Activated naive CD8-positive, alpha-beta T cell treated with anti-CD3 and anti-CD28 coated beads, Interleukin-2, amount 50 U/mL, for 16 hours (primary cell): ENCODE data around the gene GNPAT.
"Not testable (repeated sequence)": the region's sequence is repeated elsewhere in the genome, so short reads cannot be mapped to it uniquely, and the experiment has no call there.

ENCODE experiments used
- DNase-seq: peaks from one replicate; pipeline ENCODE4 v3.0.0-alpha.2; 2020; ENCODE audit warnings: low read depth, low spot score

The GNPAT gene

DNA sequence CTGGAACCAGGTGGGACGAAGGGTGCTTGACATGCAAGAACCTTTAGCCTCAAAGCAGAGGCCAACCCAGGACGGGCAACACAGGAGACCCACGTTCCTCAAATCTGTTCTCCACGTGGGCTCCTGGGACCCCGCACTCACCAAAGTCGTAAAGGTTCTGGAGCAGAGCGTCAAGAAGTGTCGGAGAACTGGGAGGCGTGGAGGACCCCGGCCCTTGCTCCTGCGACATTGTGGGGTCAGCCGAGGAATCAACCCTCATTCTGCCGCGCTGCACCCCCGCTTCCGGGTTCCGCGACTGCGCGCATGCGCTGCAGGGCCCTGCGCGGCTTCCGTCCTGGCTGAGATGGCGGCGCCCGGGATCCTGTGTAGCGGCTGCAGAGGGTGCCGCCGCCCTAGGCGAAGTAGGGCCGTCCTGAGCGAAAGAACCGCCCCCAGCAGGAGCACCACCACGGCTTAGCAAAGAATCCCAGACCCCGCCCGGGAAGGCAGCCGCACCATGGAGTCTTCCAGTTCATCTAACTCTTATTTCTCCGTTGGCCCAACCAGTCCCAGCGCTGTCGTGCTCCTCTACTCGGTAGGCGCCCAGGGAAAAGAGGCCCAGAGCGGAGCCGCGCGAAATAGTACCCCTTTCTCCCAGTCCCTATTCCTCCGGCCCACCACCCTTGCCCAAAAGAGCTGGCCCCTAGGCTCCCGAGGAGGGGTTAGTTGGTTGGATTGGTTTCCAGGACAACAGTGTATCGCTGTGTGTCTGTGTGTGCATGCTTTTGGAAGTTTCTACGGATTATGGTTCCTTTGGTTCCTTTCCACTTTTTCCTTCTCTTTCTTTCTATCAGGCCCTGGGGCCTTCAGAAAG lies at the start of gene GNPAT:
Gene GNPAT, plus strand, starts transcription at position 330 of the 853 bp plus-strand sequence. Its CDS starts 167 bp downstream, at position 497.
- peak; percentile 74 for DNase-seq

DNA sequence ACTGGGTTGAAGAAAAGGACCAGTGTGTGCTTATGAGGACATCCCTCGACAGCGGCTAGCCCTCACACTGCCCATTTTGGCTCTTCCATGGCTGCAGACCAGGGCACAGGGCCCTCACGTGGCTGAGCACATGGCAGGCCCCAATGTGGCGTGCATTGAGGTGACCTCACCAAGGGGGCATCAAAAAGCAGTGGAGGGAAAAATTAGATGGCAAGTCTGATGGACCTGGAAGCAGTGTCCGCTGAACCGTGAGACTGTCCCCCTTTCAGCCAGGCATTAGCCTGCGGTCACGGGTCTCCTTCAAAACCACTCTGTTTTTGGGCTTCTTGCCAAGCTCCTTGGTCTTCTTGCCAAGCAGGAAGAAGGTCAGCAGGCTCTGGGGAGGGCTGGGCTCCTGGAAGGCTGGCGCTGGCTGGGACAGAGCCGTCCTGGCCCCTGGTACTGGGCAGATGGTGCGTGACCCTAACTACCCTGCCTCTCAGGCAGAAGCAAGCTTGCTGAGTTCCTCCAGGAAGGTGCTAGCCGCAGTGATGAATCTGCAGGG lies 48.3 kb upstream of the GNPAT start:
- no peak for DNase-seq

DNA sequence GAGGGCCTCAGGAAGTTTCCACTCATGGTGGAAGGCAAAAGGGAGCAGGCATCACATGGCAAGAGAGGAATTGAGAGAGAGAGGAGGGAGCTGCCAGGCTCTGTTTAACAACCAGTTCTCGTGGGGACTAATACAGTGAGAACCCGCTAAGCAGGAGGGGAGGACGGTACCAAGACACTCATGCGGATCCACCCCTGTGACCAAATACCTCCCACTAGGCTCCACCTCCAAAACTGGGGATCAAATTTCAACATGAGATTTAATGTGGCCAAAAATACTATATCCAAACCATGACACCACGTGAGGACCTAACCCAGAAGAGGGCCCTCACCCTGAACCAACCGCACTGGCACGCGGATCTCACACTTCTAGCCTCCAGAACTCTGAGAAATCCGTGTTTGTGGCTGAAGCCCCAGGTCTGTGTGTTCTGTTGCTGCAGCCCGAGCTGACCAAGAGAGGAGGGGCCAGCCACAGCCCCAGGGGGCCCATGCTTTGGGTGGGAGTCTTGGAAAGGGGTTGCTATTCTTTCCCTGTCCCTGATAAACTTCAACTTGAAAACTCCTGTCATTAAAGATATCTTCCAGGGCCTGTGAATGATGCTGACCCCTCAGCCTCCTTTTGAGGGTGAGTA lies 47.2 kb upstream of the GNPAT start:
- no peak for DNase-seq

DNA sequence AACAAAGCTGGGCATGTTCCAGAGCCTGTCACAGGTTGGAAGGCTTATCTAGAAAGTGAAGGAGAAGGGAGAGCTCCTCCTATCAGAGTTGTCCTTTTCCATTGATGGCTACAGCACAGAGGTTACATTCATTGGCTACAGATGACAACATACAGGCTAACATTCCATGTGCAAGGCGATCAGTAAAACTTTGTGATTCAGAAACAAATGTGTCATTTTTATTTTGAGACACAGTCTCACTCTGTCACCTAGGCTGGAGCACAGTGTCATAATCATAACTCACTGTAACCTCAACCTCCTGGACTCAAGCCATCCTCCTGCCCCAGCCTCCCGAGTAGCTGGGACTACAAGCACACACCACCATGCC lies 46.6 kb upstream of the GNPAT start:
- DNase-seq, result no peak

DNA sequence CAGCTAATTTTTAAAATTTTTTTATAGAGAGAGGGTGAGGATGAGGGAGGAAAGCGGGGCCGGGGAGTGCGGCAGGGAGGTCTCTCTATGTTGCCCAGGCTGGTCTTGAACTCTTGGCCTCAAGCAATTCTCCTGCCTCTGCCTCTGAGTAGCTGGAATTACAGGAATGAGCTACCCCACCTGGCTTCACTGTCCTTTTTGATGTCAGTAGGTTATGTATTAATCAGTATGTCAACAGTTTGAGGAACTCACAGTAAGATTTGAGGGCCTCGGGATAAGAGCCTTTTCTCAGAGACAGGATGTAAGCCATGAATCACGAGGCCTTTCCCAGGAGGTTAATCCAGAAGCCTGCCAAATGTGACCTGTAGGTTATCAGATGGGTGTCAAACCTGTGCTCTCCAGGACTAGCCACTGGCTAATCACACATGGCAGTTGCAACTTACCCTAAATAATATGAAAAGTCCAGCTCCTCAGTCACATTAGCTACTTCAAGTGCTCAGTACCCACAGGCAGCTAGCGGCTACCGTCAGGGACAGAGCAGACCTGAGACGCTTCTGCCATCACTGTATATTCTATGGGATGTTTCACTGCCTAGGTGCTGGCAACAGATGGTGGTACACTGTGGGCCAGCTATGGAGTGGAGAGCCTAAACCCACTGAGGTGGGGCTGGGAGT lies 46.0 kb upstream of the GNPAT start:
- no peak for DNase-seq

DNA sequence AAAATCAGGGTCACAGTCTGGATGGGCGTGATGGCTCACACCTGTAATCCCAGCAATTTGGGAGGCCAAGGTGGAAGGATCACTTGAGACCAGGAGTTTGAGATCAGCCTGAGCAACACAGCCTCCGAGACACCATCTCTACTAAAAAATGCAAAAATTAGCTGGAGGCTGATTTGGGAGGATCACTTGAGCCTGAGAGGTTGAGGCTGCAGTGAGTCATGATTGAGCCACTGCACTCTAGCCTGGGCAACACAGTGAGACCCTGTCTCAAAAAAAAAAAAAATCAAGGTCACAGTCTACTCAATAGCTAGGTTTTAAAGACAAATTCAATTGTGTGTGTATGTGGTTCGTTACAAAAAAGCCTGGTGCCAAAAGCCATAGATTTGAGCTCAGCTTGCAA lies 44.7 kb upstream of the GNPAT start:
- DNase-seq, result no peak

DNA sequence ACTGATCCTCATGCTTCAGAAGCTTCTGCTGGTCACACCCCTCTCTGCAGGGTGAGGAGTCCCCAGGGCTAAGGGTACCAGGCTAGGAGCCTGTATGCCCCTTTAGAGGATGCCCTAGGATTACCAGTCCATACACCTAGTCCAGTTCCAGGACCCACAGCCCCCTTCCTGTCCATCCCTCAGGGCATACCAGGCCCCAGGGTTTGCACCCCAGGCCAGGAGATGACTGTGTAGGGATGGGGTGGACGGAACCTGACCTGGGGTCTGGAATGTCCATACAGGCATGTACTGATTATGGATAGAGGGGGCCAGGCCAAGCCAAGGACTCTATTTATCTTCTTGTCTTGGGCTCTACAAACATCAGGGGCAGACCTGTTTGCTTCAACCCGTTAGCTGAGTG lies 44.3 kb upstream of the GNPAT start:
- DNase-seq, result no peak

DNA sequence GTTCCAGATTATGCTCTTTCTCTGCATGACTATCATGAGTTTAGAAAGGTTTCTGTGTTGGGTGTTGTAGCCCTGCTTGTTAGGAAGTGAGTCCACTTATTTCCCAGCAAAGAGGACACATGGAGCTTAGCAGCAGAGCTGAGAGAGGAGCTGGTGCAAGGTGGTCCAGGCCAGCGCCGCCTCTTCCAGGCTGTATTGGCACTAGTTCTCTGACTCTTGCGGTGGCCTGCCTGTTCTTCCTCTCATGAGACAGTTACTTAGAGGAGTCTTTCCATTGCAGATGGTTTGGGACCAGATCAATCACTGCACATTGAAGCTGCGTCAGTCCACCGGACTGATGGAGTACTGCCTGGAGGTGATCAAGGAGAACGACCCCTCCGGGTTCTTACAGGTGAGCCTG lies 41.1 kb upstream of the GNPAT start:
- DNase-seq, result no peak

DNA sequence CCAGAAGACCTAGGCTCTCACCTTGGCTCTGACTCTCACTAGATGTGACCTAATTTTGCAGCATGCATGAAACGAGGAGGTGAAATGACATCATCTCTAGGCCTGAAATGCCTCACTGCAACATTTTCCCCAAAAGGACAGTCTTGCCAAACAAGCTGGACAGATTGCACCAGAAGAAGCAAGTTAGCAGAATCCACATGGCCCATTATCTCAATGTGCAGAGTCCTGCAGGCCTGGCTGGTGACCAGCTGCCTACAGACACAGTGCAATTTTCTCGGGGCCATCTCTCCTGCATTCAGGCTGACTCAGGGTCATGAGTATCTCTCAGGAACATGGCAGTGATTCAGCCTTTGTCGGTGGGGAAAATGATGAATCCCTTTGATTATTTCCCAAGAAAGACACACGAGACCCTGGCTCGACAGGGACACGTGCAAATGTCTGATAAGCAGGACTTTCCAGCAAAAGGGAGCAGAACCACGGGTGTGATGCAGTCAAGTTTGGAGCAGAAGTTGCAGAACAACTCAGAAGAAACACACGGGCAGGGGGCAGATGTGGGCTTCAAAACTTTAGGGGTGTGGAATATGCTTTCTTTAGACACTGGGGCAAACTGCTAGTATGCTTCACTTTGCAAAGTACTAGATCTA lies 40.5 kb upstream of the GNPAT start:
- no peak for DNase-seq

DNA sequence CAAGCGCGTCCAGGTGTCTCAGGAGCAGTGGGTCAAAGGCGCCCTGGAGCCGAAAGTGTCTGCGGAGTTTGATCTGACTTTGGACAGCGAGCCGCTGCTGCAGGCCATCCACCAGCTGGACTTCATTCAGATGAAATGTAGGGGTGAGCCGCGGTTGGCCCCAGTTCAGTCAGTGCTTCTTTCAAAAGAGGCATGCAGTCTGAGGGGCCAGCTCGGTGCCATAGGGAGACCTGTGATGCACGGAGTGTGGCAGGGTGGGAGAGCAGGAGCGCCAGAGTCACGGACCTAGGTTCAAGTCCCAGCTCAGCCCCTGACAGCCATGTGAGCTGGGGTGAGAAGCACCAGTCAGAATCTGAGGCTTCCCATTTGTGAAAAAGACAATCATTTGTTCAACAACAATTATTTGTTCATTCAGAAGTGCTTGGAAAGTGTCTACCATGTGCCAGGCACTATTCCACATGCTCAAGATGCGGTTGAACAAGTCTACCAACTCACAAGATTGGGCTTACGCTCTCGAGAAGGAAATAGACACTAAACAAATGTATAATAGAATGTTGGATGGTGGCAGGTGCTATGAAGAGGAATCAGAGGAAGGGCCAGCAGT lies 39.5 kb upstream of the GNPAT start:
- no peak for DNase-seq

DNA sequence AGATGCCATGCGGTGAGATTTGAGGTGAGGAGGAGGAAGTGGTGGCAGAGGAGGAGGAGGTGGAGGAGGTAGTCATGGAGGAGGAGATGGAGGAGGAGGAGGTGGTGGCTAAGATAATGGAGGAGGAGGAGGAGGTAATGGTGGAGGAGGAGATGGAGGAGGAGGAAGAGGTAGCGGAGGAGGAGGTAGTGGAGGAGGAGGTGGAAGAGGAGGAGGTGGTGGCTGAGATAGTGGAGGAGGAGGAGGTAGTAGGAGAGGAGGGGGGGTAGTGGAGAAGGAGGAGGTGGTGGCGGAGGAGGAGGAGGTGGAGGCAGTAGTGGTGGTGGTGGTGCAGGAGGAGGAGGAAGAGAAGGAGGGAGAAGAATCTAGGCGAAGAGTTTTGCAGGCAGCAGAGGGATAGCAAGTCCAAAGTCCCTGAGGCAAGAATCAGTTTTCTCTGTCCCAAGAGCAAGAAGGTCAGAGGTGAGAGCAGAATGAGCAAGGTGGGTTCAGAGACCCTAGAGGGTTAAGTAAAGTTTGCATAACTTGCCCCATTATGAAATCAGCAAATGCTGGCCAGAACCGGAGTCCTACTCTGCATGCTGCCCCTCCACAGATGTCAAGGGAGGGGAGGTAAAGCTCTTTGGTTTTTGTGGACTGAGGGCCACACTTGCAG lies 38.9 kb upstream of the GNPAT start:
- no peak for DNase-seq

DNA sequence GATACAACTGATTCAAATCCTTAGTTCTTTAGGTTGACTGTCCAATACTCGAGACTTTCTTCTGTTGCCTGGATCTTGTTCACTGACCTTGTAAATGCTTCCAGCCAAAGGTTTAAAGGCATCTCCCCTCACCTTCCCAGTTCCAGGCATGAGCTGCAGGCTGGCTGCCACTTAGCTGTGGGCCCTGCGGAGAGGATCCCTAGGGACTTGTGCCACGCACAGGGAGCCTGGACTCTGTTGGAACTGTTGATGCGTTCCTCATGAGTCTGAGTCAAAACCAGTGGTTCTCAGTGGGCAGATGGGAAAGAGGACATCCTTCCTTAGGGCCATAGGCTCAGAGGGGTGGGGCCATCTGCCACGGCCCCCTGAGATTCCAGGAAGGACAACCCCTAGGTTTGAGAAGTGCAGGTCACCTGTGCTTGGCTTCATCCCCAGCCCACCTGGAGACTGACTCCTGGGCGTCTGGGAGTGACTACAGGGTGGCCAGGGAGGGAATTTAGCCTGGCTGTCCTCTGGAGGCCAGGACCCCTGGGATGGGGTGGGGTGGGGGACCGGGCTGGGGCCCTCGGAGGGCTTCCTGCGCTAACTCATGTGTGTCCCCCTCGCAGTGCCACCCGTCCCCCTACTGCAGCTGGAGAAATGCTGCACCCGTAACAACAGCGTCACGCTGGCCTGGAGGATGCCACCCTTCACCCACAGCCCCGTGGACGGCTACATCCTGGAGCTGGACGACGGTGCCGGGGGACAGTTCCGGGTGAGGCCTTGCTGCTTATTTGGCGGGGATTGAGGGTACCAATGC lies 37.6 kb upstream of the GNPAT start:
- DNase-seq, result no peak

DNA sequence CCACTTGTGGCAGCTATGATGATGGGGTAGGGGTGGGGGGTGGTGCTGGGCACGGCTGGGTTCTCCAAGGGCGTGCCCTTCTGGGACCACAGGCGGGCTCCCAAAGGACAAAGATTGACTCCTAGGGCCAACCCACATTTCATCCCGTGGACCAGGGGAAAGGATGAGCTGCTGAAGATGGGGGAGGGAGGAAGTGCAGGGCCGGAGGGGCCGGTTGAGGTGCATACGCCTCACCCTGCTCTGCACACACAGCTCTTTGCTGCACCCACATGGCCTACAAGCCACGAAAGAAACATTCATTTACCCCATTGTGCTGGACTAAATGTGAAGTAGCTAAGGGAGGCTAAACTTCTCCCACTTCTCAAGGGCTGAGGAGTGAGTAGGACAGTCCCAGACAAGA lies 34.2 kb upstream of the GNPAT start:
- no peak for DNase-seq

DNA sequence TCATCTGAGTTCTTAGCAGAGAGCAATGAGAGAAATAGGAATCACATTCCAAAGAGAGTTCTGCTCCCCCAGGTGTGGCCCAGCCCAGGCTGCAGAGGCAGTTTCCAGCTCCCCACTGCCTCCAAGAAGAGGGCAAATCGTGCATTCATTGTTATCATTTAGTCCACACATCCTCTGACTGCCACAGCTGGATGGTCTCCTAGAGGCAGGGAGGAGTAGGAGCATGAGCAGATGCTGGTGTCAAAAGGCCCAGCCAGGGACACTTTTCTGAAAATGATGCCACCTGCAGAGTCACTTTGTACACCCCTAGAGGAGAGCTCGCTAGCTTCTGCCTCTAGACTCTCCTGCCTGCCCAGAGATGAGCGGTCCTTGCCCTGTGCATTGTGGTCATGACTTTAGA lies 33.6 kb upstream of the GNPAT start:
- DNase-seq, result no peak

DNA sequence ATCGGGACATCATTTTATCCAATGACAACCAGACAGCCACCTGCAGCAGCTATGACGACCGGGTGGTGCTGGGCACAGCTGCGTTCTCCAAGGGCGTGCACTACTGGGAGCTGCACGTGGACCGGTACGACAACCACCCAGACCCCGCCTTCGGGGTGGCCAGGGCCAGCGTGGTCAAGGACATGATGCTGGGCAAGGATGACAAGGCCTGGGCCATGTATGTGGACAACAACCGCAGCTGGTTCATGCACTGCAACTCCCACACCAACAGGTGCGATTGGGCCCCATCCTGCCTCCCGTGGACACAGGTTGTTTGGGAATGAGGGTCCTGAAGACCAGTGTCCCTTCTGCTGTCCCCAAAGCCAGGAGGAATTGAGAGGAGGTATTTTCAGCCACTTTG lies 32.0 kb upstream of the GNPAT start:
- DNase-seq, result no peak

DNA sequence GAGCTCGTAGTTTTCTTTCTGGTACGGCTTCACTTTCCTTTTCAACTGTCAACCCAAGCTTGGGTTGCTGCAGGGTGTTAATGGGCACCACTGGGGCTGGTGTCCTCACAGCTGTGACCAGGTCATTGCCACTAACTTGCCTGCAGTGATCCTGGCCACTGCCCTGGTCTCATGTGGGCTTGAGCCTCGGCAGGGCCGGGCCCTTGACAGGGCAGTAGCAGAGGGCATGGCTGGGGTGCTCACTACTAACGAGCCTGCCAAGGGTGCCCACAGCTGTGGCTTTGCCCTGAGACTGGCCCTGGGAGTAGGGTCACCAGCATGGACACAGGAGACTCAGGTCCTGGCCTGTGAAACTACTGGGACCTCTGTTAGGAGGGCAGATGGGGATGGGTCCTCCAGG lies 31.5 kb upstream of the GNPAT start:
- DNase-seq, result no peak

DNA sequence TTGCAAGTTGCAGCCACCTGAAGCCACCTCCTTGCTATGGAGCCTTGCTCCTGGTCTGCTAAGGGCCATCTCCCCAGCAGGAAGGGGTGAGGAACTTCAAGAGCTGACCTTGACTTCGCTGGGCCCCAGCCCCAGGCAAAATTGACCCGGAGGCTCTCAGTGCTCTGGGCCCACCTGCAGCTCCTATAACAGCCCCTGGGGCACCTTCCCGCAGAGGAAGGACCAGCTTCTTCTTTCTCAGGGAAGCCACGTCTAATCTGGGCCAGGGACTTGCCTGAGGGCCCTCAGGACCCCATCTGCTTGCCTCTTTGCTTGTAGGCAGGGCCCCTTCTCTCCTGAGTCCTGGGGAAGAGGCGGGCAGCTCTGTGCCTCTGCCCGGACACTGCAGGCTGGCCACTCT lies 30.9 kb upstream of the GNPAT start:
- DNase-seq, result no peak

DNA sequence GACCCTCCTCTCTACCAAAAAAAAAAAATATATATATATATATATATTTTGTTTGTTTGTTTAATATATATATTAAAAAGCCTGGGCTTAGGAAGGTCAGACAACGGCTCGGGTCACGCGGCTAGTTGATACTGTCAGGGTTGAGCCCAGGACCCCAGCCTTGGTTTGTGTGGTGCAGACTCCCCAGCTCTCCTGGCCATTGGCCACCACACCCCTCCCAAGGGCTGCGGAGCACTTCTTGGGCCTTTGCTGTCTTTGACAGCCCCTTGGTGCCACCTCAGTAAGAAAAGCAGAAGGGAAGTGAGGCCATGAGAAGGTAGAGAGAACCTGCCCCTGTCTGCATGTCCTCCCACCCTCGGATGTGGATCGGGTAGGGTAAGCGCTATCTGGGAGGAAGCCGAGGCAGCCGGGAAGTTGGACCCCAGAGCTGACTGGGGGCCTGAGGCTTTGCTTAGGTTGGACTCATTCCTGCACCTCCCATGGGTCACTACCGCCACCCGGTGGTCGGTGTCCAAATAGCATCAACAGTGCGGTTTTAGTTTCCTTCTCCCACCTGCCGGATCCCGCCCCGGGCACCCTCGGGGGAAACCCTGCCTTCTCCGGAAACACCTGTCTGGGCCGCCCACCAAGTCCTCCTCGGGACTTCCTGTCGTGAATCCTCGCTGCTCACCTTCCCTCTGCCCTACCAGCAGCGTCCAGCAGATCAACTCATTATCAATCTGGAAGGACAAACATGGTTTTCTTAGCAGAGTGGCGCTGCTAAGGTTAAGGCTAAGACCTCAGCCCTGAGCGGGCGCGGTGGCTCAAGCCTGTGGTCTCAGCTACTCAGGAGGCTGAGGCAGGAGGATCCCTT lies 29.8 kb upstream of the GNPAT start:
- DNase-seq, result peak; percentile 87

DNA sequence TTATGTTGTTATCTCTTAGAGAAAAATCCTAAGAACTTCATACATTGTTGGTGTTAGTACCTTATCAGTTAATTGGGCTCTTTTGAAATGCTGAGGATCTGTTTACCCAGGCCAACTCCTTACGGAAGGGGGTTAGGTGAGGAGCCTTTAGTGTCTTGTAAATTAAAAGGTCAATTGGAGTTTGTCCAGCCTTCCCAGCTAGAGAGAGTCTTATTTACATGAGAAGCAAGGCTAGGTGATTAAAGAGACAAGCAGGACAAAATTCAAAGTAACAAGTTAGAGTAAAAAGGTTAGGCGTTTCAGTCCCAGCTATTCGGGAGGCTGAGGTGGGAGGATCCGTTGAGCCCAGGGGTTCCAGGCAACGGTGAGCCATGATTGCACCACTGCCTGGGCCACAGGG lies 28.7 kb upstream of the GNPAT start:
- not testable (repeated sequence) for DNase-seq
